Progenitor cell of endocrine pancreas (in vitro differentiated cells): Measurements from ENCODE around the gene HS3ST5. TPM values are rescaled to one million over a fixed set of nuclear protein-coding genes. Genes with fewer than 3 reads are reported as not detected.

ENCODE experiments used
- DNase-seq: peaks from one replicate; pipeline ENCODE4 v3.0.0; 2021; ENCODE audit warnings: low spot score; ENCODE audit not compliant: unreplicated experiment
- H3K27ac Mint-ChIP-seq: 2 replicates; pipeline ENCODE4 v1.8.0; 2021; ENCODE audit warnings: mild to moderate bottlenecking, moderate library complexity, mixed read lengths
- H3K27me3 Mint-ChIP-seq: 2 replicates; pipeline ENCODE4 v1.8.0; 2021; ENCODE audit warnings: mixed read lengths
- H3K36me3 Mint-ChIP-seq: 2 replicates; pipeline ENCODE4 v1.8.0; 2022; ENCODE audit warnings: mixed read lengths; ENCODE audit not compliant: insufficient read depth
- H3K4me1 Mint-ChIP-seq: 2 replicates; pipeline ENCODE4 v1.8.0; 2021; ENCODE audit warnings: low read depth, mixed read lengths
- H3K4me3 Mint-ChIP-seq: 2 replicates; pipeline ENCODE4 v1.8.0; 2021; ENCODE audit warnings: low read depth, mild to moderate bottlenecking, moderate library complexity, mixed read lengths
- H3K9me3 Mint-ChIP-seq: 2 replicates; pipeline ENCODE4 v1.8.0; 2021; ENCODE audit warnings: low read depth, mixed read lengths
- total RNA-seq: library from RNA; stranded (reverse); gene quantifications from 2 replicates; pipeline ENCODE4 v1.2.1, GENCODE V29; 2021
- TF ChIP-seq, protein P1 (sequence below): fragments of 200-600 bp; sonication (generic); IDR thresholded peaks from one replicate; pipeline ENCODE4 v1.5.0; 2021; ENCODE audit warnings: antibody characterized with exemption, mild to moderate bottlenecking; ENCODE audit not compliant: unreplicated experiment

The HS3ST5 gene
- total RNA-seq, 1 donor from 2014 or later = 0.31 TPM

- Mint-ChIP-seq H3K9me3 (peaks cover 3% of the 10 kb centered on the region), H3K36me3 (no peaks in the 10 kb centered on the region), H3K4me1 (peaks cover 3% of the 10 kb centered on the region), H3K27ac (no peak overlapping the region), H3K4me3 (no peak overlapping the region), H3K27me3 (no peaks in the 10 kb centered on the region)
- TF ChIP-seq, protein P1, sequence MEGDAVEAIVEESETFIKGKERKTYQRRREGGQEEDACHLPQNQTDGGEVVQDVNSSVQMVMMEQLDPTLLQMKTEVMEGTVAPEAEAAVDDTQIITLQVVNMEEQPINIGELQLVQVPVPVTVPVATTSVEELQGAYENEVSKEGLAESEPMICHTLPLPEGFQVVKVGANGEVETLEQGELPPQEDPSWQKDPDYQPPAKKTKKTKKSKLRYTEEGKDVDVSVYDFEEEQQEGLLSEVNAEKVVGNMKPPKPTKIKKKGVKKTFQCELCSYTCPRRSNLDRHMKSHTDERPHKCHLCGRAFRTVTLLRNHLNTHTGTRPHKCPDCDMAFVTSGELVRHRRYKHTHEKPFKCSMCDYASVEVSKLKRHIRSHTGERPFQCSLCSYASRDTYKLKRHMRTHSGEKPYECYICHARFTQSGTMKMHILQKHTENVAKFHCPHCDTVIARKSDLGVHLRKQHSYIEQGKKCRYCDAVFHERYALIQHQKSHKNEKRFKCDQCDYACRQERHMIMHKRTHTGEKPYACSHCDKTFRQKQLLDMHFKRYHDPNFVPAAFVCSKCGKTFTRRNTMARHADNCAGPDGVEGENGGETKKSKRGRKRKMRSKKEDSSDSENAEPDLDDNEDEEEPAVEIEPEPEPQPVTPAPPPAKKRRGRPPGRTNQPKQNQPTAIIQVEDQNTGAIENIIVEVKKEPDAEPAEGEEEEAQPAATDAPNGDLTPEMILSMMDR = no peak
- no peak for DNase-seq
Measured at GRCh38 chr6:114249522-114249921, 93.3 kb downstream of the HS3ST5 start.

DNA sequence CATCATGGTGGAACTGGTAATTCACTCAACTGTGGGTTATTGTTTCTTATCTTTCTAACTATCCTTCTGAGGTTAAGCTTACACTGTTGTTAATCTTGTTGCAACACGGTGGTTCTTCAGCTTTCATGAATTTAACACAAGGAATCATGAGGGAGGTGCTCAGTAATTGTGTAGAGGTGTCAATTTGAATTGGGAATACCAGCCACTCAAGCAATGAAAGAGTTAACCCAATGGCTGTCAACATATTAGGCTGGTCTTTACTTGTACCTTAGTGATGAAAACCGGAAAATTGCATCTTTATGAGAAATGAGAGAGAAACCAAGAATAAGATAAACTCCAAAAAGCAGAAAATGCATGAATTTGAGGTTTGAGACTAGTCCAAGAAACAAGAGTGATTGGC is 95.7 kb downstream of the HS3ST5 start:
- Mint-ChIP-seq H3K27ac (no peak overlapping the region), H3K4me1 (peaks cover 3% of the 10 kb centered on the region), H3K36me3 (no peaks in the 10 kb centered on the region), H3K9me3 (no peaks in the 10 kb centered on the region), H3K4me3 (no peak overlapping the region), H3K27me3 (no peaks in the 10 kb centered on the region)
- TF ChIP-seq, protein P1 = no peak
- DNase-seq = no peak

DNA sequence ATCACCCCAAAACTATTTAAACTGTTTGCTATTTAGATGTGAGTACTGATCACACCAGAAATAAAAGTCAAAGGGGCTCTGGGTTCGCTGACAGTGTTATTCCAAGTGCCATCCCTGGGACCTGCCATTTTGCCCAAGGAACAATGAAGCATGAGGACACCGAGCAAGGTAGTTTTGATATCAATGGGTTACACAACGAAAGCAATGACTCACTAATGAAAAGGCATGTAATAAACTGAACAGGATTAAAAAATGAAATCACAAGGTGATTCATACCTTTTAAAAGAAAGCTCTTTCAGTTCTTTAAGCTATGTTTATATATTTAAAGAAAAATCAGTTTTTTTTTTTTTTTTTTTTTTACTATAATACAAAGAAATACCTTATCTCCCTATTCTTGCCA is 102.0 kb downstream of the HS3ST5 start:
- DNase-seq = no peak
- Mint-ChIP-seq H3K27ac (no peak overlapping the region), H3K4me1 (no peaks in the 10 kb centered on the region), H3K36me3 (no peaks in the 10 kb centered on the region), H3K9me3 (no peaks in the 10 kb centered on the region), H3K27me3 (no peaks in the 10 kb centered on the region), H3K4me3 (no peak overlapping the region)
- TF ChIP-seq, protein P1 = no peak

GRCh38 chr6:114228675-114229074 is 114.1 kb downstream of the HS3ST5 start:
- no peaks in the 10 kb centered on the region for H3K36me3 Mint-ChIP-seq
- no peak for DNase-seq
- TF ChIP-seq, protein P1 = no peak
- H3K4me3 Mint-ChIP-seq = no peak overlapping the region
- H3K4me1 Mint-ChIP-seq = no peaks in the 10 kb centered on the region
- no peak overlapping the region for H3K27ac Mint-ChIP-seq
- no peaks in the 10 kb centered on the region for H3K27me3 Mint-ChIP-seq
- H3K9me3 Mint-ChIP-seq = peaks cover 4% of the 10 kb centered on the region

DNA sequence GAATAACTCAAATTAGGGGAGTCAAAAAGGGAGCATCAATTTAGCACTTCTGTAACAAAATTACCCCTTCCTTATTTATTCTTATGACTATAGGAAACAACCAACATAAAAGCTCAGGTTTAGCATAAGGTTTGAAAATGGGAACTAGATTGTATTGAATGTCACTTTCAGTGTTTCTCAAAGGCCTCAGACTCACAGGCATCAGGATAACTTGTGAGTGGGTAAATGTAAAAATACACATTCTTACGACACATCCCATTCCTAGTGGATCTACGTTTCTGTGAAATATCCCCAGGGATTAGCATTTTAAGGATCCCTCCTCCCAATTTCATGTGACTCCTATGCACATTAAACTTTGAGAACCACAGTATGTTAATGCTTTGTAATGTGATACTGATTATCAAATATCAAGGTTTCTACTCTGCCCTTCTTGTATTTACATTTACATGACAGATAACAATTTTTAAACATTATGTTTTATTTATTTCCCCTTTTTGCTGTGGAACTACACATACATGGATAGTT is 114.8 kb downstream of the HS3ST5 start:
- Mint-ChIP-seq H3K4me3 (no peak overlapping the region), H3K36me3 (no peaks in the 10 kb centered on the region), H3K27ac (no peak overlapping the region), H3K4me1 (no peaks in the 10 kb centered on the region), H3K27me3 (no peaks in the 10 kb centered on the region), H3K9me3 (peaks cover 4% of the 10 kb centered on the region)
- TF ChIP-seq, protein P1 = no peak
- DNase-seq = no peak
